CD4-positive, alpha-beta T cell treated with Interleukin-17A for 4 hours (primary cell): ENCODE measurements around the gene SLC37A1.
"Not testable (repeated sequence)": the region's sequence is repeated elsewhere in the genome, so short reads cannot be mapped to it uniquely, and the experiment has no call there.

Experiments used
- DNase-seq: peaks from one replicate; pipeline ENCODE4 v3.0.0-alpha.2; 2020; ENCODE audit warnings: mixed read lengths

SLC37A1 gene

GRCh38 chr21:42622284-42622683 lies 108.6 kb downstream of the SLC37A1 start:
- no peak for DNase-seq

GRCh38 chr21:42623694-42624093 lies 110.0 kb downstream of the SLC37A1 start:
- no peak for DNase-seq

- DNase-seq, result no peak
Observed at GRCh38 chr21:42624095-42624790, 110.6 kb downstream of the SLC37A1 start.

GRCh38 chr21:42624936-42625335 lies 111.3 kb downstream of the SLC37A1 start:
- no peak for DNase-seq

- DNase-seq, result no peak
Observed at GRCh38 chr21:42626171-42626570, 112.5 kb downstream of the SLC37A1 start.

GRCh38 chr21:42627527-42628289 lies 114.1 kb downstream of the SLC37A1 start:
- DNase-seq, result no peak

- DNase-seq, result not testable (repeated sequence)
Observed at GRCh38 chr21:42628466-42629061, 114.9 kb downstream of the SLC37A1 start.

GRCh38 chr21:42629933-42630589 lies 116.4 kb downstream of the SLC37A1 start:
- no peak for DNase-seq

GRCh38 chr21:42630626-42631025 lies 117.0 kb downstream of the SLC37A1 start:
- DNase-seq, result no peak
